ENCODE results near the gene KANSL3.

- TF ChIP-seq SUZ12 (IDR thresholded peaks at IDR 0.05) (no peak), FOXM1 (IDR thresholded peaks at IDR 0.05; ENCODE audit: borderline replicate concordance) (no peak), BHLHE40 (IDR thresholded peaks at IDR 0.05; ENCODE audit: borderline replicate concordance) (no peak), ZNF384 (IDR thresholded peaks at IDR 0.05) (no peak), SP1 (IDR thresholded peaks at IDR 0.05) (no peak), HDGF (IDR thresholded peaks at IDR 0.05; ENCODE audit: borderline replicate concordance) (no peak), ARNT (IDR thresholded peaks at IDR 0.05) (no peak), TARDBP (IDR thresholded peaks at IDR 0.05) (no peak), FOXA1 (IDR thresholded peaks at IDR 0.05) (no peak), LEF1 (IDR thresholded peaks at IDR 0.05; ENCODE audit: borderline replicate concordance) (no peak), FOXK2 (IDR thresholded peaks at IDR 0.05) (no peak), NFRKB (IDR thresholded peaks at IDR 0.05) (no peak), CTBP1 (IDR thresholded peaks at IDR 0.05; ENCODE audit: borderline replicate concordance) (no peak)
- TF ChIP-seq, protein P1, sequence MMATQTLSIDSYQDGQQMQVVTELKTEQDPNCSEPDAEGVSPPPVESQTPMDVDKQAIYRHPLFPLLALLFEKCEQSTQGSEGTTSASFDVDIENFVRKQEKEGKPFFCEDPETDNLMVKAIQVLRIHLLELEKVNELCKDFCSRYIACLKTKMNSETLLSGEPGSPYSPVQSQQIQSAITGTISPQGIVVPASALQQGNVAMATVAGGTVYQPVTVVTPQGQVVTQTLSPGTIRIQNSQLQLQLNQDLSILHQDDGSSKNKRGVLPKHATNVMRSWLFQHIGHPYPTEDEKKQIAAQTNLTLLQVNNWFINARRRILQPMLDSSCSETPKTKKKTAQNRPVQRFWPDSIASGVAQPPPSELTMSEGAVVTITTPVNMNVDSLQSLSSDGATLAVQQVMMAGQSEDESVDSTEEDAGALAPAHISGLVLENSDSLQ (IDR thresholded peaks at IDR 0.05) = no peak
Observed at GRCh38 chr2:96601382-96602292, 36.5 kb downstream of the KANSL3 start.

All from HEK293T (cell line).